ENCODE measurements around the gene TNNC1. TPM values are rescaled to one million over a fixed set of nuclear protein-coding genes. Genes with fewer than 3 reads are reported as not detected.

The TNNC1 gene
- total RNA-seq, 1 donor from 2014 or later = 0.67 TPM

- Mint-ChIP-seq H3K36me3 (ENCODE audit: low read depth, unreplicated experiment) (peaks cover 35% of the 10 kb centered on the region), H3K27ac (ENCODE audit: unreplicated experiment) (no peak overlapping the region), H3K4me3 (ENCODE audit: unreplicated experiment) (no peak overlapping the region), H3K4me1 (ENCODE audit: unreplicated experiment) (peaks cover 41% of the 10 kb centered on the region), H3K9me3 (ENCODE audit: unreplicated experiment) (no peaks in the 10 kb centered on the region), H3K27me3 (ENCODE audit: unreplicated experiment) (peaks cover 3% of the 10 kb centered on the region)
- no peak for TF ChIP-seq CTCF (IDR thresholded peaks at IDR 0.05; ENCODE audit: unreplicated experiment)
- no peak for DNase-seq (ENCODE audit: low spot score)
Observed at GRCh38 chr3:52437326-52438103, 16.3 kb downstream of the TNNC1 start.

DNA sequence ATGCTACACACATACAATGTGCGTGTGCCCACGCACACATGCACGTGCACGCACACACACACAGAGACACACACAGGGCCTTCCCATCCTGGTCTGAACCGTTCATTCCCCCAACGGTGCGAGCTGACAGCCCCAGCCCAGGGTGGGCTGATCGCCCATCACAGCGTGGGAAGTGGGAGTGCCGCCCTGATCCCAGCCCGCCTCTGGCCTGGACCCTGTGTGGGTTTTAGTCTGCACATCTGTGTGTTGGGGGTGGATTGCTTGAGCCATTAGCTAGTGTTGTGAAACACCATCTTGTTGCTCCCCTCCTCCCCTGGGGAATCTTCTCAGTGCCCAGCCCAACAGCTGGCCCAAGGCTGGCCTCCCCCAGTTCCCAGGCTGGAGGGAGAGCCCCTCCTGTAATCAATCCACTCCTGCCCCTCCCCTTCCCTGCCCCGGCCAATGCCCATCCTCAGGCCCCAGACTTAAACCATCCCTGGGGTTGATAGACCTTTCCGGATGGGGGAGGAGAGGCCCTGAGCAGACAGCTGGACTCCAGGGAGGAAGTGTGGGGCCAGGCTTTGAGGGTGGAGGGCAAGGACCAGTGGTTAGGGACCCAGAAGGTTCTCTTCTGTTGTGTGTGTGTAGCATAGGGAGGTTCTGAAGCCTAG is 17.2 kb downstream of the TNNC1 start:
- peak overlapping the region; percentile 42 for H3K27ac Mint-ChIP-seq (ENCODE audit: unreplicated experiment)
- DNase-seq (ENCODE audit: low spot score) = no peak
- no peak overlapping the region for H3K4me3 Mint-ChIP-seq (ENCODE audit: unreplicated experiment)
- peaks cover 4% of the 10 kb centered on the region for H3K27me3 Mint-ChIP-seq (ENCODE audit: unreplicated experiment)
- TF ChIP-seq CTCF (IDR thresholded peaks at IDR 0.05; ENCODE audit: unreplicated experiment) = no peak
- peaks cover 41% of the 10 kb centered on the region for H3K36me3 Mint-ChIP-seq (ENCODE audit: low read depth, unreplicated experiment)
- peaks cover 48% of the 10 kb centered on the region for H3K4me1 Mint-ChIP-seq (ENCODE audit: unreplicated experiment)
- no peaks in the 10 kb centered on the region for H3K9me3 Mint-ChIP-seq (ENCODE audit: unreplicated experiment)

DNA sequence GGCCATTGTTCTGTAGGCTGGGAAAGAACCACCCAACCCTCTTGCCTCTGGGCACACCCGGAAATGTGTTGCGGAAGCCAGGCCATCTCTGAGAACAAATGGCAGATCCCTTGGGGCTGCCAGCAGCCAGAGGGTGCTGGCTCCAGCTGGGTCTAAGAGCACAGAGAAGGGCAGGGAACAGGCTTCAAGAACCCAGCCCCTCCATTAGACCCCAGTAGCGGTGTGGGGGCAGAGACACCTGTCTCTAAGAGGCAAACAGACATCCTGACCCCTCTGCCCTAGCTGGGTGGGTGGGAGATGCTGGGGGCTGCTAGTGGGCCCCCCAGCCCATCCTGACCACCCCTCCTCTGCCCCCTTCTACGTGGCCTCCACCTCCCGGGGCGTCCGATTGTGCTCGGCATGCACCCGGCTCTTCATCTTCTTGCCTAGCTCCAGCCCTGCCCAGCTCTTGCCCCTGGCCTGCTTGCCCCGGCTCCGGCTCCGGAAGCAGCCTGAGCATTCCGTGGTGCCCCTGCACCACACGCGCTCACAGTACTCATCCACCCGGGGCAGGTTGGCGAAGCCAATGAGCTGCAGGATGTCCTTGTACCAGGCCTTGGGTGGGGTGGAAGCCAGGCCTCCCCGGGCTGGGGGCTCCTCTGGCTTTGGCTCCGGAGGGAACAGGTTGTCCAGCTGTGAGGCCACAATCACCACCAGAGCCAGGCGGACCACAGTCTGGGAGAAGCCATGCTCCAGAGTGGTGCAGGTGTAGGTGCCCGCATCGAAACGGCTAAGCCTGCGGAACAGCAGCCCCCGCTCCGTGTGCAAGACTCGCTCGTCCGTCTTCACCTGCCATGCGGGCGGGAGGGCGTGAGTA is 18.4 kb downstream of the TNNC1 start:
- no peak for DNase-seq (ENCODE audit: low spot score)
- H3K27me3 Mint-ChIP-seq (ENCODE audit: unreplicated experiment) = peaks cover 5% of the 10 kb centered on the region
- no peak for TF ChIP-seq CTCF (IDR thresholded peaks at IDR 0.05; ENCODE audit: unreplicated experiment)
- H3K9me3 Mint-ChIP-seq (ENCODE audit: unreplicated experiment) = no peaks in the 10 kb centered on the region
- H3K27ac Mint-ChIP-seq (ENCODE audit: unreplicated experiment) = peak overlapping the region; percentile 91
- H3K4me3 Mint-ChIP-seq (ENCODE audit: unreplicated experiment) = no peak overlapping the region
- H3K4me1 Mint-ChIP-seq (ENCODE audit: unreplicated experiment) = peaks cover 53% of the 10 kb centered on the region
- peaks cover 44% of the 10 kb centered on the region for H3K36me3 Mint-ChIP-seq (ENCODE audit: low read depth, unreplicated experiment)

DNA sequence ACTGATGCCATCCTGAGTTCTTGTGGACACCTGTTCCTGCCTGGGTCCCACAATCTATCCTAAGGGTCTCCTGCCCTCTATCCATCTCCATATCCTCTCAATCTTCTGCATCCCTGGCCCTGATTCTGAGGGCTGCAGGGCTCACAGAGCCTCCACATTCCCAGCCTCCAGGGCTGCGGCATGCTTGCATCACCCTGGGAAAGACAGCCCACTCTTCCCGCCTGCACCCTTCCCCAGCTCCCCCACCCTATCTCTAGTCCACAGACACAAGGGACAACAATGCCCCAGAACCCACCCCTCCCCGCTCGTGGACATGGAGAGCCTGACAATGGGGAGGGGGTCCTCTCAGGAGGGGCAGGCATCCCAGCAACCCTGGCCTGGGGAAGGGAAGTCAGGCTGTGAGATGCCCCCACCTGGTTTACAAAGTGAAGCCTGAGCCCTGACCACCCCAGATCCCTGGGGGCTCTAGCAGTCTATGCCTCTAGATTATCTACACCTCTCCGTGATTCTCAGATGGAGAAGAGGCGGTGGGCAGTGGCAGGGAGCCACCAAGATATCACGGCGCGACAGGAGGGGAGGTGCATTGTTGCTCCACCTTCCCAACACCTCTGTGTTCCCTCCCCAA is 19.2 kb downstream of the TNNC1 start:
- Mint-ChIP-seq H3K27ac (ENCODE audit: unreplicated experiment) (peak overlapping the region; percentile 91), H3K4me1 (ENCODE audit: unreplicated experiment) (peaks cover 61% of the 10 kb centered on the region), H3K36me3 (ENCODE audit: low read depth, unreplicated experiment) (peaks cover 44% of the 10 kb centered on the region), H3K4me3 (ENCODE audit: unreplicated experiment) (peak overlapping the region; percentile 62), H3K27me3 (ENCODE audit: unreplicated experiment) (peaks cover 5% of the 10 kb centered on the region), H3K9me3 (ENCODE audit: unreplicated experiment) (no peaks in the 10 kb centered on the region)
- TF ChIP-seq CTCF (IDR thresholded peaks at IDR 0.05; ENCODE audit: unreplicated experiment) = no peak
- no peak for DNase-seq (ENCODE audit: low spot score)
